HG02678 (cell line): ENCODE results near the gene GRIA3.
A peak's percentile ranks its signal among the peaks of the same experiment; 100 is the strongest.
"Not testable (repeated sequence)": the region's sequence is repeated elsewhere in the genome, so short reads cannot be mapped to it uniquely, and the experiment has no call there.

Source experiments
- ATAC-seq: cut with Tn5 transposase; IDR thresholded peaks from one replicate; pipeline ENCODE4 v1.9.1; 2021; ENCODE audit warnings: mild to moderate bottlenecking, moderate library complexity; ENCODE audit not compliant: unreplicated experiment

The GRIA3 gene

DNA sequence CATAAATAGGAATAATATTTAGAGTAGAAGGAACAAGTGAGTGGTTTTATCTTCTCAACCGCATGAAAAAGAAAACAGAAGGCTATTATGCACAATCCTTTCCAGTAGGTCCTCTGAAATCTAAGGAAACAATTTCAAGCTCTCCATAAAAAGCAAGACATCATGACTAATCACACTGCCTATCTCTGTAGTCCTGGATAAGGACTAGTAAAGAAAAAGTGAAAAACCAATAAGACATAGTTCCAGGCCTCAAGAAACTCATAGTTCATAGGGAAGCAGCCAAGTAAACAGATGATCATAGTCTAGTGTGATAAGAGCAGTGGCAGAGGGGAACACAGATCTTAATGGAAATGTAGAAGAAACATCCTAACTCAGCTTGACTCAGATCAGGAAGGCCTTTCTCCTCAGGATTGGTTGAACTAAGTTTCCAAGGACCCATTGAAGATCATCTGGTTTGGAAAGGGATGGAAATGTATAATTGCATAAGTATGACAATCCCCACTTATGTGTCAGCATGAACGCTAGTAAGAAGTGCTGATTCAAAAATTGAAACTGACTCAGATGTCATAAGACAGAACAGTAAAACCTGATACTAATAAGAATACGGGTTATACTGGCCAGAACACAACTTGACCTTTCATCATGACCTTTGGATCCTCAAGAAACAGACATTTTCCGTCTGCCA, 155.3 kb downstream of the GRIA3 start:
- ATAC-seq, result no peak

DNA sequence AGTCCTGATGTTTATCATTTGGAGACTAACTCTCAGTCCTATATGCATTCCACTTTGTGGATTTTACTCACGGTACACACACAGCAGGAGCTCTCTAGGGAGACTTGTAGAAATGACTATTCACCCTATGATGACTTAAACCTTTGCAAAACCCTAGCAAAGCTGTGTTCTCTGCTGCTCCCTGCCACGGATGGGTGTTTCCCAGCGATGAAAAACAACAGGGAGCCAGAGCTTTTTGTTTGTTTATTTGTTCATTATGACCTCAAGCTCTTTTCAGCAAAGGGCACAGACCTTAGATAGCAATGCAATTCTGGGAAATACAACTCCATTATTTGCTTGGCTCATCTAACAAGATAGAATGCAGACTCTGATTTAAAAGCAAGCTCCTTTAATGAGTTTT, 156.6 kb downstream of the GRIA3 start:
- no peak for ATAC-seq

DNA sequence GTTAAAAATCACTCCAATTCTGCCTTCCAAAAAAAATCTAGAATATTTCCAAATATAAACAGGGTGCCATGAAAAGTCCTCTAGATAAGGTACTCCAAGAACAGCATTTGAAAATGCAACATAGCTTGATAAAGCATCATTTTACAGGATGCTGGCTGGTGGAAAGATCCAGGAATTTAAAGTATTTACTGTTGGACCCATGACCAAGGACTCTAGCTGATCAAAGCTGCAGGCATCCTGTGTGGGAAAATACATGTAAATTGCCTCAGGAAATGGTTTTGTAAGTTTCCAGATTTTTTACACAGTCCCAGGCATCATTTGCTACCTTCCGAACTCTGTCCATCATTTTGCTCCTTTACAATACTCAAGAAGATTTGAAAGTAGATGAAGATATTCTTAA, 164.4 kb downstream of the GRIA3 start:
- ATAC-seq, result no peak

DNA sequence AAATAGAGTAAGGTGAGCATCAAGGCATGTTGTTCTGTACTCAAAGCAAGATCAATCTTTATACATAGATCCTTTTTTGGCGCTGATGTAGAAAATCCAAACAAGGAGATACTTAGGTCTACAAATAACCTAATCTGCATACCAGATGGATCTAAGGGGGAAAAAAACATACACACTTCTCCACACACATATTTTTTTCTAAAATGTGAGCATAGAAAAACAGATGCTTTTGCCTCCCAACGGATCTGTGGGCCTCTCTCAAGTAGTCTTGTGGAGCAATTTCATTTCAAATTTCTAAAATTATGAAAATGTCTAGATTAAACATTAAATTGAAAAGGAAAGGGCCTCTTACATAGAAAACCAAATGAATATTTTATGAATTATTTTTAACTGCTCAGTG, 166.1 kb downstream of the GRIA3 start:
- ATAC-seq, result no peak

DNA sequence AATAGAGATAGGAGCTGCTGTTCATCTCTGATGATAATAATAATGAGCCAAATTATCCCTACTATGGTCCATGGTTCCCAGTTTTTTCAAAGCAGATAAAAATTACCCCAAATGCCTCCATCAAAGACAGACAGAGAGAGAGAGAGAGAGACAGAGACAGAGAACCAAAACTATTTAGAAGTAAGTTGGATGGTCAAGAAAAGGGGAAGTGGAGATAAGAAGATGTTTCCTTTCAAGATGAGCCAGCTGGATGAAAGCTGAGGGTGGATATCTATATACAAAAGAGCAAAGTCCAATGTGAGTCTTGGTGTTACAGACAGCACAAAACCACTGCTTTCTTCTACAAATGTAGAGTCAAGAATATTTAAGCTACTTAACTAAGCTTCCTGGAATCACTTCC, 173.9 kb downstream of the GRIA3 start:
- peak; percentile 96 for ATAC-seq

DNA sequence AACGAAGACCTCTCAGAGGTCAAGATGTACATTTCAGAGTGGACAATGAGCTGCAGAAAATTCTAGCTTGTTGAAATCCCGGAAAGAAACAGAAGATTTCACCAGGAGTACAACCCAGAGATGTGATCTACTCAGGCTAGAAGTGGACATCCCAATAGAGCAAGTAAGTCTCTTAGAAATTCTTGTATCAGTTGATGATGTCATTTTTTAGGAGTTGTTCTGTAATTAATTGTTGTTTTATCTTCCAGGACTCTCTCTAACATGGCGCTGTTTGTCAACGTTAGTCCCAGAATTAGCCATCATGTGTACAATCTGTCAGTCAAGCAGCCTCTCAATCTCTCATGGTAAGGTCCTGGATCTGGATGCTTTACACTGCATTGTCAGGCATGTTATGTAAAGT, 174.4 kb downstream of the GRIA3 start:
- no peak for ATAC-seq

DNA sequence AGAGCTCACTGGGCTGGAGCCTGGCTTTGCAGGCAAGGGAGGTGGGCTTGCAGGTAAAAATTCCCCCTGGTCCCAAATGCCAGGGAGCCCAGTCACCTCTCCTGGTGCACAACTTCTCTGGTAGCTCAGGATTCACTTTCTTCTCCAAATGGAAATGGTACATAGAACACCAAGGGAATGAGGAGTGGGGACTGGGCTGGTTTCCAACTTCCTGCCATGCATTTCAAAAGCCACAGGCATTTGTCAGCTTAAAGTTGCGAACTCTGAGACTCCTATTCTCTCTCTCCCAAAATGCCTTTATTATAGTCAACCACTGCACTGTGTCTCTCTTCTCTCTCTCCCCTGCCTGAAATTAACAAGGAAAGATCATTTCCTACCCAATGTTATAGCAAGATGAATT, 177.3 kb downstream of the GRIA3 start:
- no peak for ATAC-seq

DNA sequence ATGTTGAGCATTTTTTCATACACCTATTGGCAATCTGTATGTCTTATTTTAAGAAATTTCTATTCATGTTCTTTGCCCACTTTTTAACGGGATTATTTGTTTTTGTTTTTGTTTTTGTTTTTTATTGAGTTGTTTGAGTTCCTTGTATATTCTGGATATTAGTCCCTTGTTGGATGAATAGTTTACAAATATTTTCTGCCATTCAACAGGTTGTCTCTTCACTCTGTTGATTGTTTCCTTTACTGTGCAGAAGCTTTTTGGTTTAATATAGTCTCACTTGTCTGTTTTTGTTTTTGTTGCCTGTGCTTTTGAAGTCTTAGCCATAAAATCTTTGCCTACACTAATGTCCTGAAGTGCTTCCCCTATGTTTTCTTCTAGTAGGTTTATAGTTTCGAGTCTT, 202.1 kb downstream of the GRIA3 start:
- ATAC-seq, result not testable (repeated sequence)

DNA sequence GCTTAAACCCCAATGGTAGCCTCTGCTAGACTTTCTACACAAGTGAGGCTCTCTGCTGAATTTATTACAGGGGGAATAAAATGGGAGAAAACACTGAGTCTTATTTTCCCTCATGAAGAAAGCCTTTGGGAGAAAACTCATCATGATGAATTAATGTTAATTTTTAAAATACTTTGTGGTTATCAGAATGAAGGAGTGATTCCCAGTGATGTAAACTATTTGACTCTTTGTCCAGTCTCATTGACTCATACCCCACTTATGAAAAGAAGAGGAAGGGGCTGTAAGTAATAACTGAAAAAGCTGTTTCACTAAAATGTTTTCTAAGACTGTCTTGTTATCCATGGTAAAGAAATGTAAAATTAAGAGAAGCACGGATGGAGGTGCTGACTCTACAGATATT, 208.8 kb downstream of the GRIA3 start:
- ATAC-seq, result no peak

DNA sequence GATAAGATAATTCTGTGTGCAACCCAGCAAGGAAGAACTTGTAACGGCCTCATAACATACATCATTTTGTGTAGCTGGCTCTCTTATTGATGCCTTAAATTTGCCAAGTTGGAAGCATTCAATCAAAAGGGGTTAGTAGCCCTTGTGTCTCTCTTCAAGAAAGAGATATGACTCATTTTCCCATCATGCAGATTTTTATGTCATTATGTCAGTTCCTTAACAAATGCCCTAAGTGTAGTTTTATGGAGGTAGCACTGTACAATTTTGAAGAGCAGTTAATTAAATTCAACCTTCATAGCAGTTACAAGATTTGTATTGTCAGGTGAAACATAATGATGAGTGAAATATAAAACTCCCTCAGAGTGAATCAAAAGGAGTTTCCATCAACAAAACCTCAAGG, 215.6 kb downstream of the GRIA3 start:
- no peak for ATAC-seq

DNA sequence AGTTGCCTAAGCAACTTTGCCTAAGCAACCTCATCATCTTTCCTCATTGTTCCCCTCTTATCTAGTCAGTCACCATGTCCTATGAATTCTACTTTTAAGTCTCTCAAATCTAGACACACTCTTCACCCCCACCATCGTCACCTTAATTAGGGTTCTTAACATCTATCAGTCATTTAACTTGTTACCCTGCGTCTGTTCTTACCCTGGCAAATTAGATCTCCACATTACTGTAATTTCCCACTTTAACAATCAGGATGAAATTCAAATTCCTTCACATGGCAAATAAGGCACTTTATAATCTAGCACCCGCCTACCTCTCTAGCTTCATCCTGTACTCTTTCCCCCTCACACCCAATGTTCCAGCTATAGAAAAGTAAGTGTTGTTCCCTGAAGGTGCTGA, 221.2 kb downstream of the GRIA3 start:
- no peak for ATAC-seq

DNA sequence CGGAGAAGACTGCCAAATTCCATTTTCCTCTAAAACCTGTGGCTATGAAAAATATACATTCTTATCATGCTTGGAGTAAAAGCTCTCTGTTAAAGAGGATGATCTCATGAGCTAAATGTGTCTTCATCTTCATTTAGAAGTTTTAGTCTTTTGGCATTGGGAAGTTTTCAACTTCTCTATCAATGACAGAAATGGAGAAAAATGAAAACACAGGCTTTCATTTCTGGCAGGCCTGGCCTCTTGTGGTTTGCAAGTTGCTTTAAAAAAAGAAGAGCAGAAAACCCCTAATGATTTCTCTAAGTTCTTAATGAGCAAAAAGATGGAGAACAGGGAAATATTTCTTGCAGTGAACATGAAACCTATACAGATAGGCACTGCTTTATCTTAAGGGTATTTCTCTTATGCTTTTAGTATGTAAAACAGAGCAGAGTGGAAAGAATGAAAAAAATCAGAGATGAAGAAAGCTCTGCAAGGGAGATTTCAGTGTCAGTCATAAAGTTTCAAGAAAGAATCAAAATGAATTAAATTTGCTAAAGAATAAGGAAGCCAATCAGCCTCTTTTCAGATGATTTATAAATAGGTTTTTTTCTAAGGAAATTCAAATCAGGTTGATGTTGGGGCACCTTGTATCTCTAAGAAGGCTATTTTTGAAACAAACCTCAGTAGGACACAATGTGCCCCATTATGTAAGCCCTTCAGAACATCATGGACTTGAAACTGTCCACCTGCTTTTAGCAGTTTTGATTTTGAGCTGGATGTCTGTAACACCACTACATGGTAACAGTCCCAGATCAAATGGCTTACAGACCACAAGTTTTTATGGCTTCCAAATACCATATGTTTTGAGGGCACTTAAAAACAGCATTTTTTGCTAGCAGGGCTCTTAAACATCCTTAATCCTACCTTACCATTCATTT, 225.0 kb downstream of the GRIA3 start:
- ATAC-seq, result peak; percentile 58

DNA sequence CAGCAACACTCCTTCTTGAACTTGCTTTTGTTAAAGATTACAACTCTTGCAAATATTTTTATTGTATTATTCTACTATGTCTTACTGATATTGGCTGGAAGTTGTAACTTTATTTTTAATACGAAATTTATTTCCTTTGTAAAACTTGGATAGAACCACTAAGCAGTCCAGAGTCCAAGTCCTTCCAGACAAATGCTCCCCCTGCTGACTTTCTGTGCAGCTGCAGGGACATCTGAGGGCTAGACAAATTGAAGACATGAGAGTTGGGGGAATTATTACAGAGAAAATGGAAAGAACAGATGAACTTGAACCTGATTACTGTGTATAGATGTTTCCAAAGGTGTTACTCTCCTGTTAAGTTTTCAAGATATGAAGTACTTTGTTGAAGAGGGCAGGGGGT, 238.8 kb downstream of the GRIA3 start:
- peak; percentile 40 for ATAC-seq

DNA sequence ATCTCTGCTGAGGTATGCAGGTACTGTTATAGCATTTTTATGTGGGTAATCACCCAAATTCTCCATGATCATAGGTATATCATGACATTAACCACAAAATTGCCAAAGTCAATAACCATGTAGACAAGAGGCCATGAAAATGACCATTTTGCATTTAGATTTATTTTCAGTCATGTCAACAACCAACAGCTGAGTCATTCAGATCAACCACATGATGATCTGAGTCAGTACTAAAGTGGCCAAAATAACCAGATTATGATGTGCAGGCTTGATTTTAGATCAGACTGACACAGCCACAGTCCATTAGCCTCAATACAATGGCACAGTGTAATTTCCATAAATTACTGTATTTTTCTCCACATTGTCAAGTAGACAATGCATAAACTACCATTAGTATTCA, 240.5 kb downstream of the GRIA3 start:
- ATAC-seq, result peak; percentile 88

DNA sequence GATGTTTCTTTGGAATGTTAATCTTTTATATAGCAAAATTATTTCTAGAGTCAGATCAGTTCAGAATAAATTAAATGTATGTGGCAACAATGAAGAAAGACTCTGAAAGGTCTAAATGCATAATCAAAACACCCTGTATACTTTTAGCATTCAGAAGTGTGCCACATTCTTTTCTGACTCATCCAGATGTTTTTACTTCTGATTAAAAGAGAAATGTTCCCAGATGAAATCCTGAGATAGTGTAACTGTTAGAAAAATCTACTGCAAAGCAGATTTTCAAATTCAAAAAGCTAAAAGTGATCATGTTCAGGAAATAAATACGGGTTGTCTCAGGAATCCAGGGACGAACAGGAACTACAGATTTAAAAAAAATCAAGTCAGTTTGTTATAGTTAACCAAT, 241.4 kb downstream of the GRIA3 start:
- ATAC-seq, result no peak

DNA sequence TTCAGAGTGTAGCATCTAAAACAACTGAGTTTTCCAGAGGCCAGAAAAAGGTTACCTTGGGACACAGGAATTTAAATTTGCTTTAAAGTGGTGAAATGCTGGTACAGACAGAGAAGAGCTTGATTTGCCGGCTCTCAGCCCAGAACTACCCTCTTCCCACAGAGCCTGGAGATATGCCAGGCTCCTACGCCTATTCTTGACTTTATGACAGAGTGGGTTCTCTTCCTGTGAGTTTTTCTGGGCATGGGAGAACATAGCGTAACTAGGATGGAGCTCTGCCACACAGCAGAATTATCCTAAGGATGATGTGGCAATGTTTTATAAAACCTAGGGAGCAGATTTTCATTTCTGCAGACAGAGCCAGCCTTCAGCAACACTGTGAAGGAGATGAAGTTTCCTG, 241.8 kb downstream of the GRIA3 start:
- ATAC-seq, result no peak

DNA sequence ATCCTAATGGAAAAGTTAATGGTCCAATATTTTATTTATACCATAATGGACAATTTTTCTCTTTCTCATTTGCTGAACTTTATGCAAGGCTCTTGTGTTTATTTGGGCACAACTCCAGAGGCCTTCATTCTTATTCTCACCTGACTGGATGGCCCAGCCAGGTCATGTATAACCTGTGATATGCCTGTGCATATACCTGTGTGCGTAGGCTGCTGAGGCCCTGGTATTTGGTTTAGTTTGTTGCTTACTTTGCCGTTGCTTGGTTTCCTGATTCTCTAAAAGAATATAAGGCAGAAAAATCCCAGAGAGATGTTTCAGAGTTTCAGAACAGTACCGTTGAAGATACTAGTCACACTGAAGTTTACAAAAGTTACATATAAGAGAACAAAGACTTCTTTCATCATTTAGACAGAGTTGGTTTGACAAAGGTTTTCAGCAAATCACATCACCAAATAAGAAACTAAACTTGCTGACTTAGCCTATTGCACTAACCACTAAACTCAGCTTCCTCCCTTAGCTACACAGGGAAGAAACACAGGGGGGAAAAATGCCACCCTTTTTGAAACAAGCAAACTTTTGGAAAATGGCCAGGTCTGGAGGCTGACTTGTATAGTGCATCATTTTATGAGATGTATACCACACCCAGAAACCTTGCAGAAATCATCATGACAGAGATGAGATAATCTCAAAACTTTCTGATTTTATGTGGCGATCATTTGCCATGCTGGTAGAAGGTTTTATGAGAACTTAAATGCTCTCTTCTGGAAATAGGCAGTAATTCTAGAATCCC, 248.5 kb downstream of the GRIA3 start:
- ATAC-seq, result no peak

DNA sequence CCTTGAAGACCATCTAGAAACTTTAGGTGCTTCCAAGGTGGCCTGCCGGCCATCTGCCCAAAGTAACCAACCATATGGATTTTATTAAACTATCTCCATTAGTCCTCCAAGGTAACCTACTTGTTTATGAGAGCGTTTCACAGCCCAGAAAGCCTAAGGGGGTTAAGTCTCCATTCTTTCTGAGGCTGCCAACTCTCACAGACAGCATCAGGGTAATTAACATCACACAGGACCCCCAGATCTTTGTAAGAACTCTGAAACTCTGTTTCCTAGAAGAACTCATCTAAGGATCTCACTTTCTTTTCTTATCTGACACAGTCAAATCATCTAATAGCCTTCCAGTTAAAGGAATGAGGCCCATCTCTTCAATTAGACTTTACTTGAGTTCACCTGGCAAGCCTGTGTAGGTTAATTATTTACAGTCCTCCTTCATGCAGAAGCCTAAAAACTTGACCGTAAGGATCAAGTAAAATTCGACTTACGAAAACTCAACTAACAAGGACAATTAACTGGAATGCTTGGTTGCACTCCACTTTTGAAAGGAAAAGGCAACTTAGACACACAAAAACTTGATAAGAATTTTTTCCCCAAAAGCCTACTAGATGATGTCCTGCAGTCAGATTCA, 252.5 kb downstream of the GRIA3 start:
- ATAC-seq, result no peak

DNA sequence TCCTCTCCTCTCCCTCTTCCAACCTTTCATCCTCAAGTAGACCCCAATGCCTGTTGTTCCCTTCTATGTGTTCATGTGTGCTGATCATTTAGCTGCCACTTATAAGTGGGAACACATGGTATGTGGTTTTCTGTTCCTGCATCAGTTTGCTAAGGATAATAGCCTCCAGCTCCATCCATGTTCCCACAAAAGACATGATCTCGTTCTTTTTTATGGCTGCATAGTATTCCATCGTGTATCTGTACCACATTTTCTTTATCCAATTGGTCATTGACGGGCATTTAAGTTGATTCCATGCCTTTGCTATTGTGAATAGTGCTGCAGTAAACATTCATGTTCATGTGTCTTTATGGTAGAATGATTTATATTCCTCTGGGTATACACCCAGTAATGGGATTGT, 255.8 kb downstream of the GRIA3 start:
- ATAC-seq, result not testable (repeated sequence)

DNA sequence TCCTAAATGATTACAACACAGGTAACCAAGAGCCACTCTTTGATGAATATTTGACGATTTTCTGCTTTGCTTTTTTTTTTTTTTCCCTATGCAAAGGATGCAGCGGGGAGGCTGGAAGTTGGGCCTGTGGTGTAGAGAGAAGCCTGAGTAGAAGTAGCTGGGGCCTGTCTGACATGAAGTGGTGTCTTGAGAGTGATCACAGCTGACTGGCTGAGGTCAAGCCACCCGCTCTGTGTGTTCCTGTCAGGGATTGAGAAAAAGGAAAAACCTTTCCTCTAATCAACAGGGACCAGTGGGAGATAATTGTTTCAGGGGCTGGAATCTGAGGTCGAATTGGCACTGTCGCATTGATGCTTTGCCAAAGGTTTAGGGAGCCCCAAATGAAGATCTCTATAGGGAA, 258.7 kb downstream of the GRIA3 start:
- no peak for ATAC-seq

DNA sequence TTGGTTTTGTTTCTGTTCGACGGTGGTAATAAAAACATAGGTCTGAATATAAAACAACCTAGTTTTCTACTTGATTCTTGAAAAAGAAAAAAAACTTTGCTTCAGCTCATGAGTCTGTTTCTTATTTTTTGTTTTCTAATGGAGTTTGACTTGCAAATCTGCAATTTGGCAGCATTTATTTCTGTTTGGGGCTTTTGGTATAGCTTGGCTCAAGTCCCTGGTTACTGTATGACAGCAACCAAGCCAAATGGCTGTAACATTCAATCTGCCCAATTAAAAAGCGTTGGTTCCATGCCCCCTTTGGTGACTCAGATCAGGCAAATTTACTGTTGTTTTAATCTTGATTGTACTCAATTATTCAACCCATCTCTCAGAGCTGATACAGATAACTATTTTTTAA, 263.4 kb downstream of the GRIA3 start:
- ATAC-seq, result no peak
